ENCODE data around the gene C1QTNF2. TPM values are rescaled to one million over a fixed set of nuclear protein-coding genes. Genes with fewer than 3 reads are reported as not detected.

The C1QTNF2 gene
- total RNA-seq, 2 donors from 2014 or later: 0.26 TPM; not detected in 1

GRCh38 chr5:160375701-160376100 is 5.3 kb upstream of the C1QTNF2 start:
- DNase-seq (no peak), ATAC-seq (no peak)
- no peaks in the 10 kb centered on the region for H3K36me3 ChIP-seq (replicated peaks in 1 of 2; ENCODE audit: insufficient read depth in 1 of 2, low read depth in 2 of 2)
- H3K4me3 ChIP-seq: no peak overlapping the region
- intact Hi-C loops (cut with DNase I): no loop called here
- no peaks in the 10 kb centered on the region for H3K4me1 ChIP-seq
- TF ChIP-seq CTCF (IDR thresholded peaks at IDR 0.05) (no peak), POLR2A (IDR thresholded peaks at IDR 0.05) (no peak)
- 74 to 79% methylated on average over 2 of the region's 2 CpGs for WGBS, 2 donors
- H3K27me3 ChIP-seq: no peaks in the 10 kb centered on the region
- H3K9me3 ChIP-seq: no peaks in the 10 kb centered on the region
- no peak overlapping the region for H3K27ac ChIP-seq

GRCh38 chr5:160375166-160375565 is 4.7 kb upstream of the C1QTNF2 start:
- intact Hi-C loops (cut with DNase I): no loop called here
- DNase-seq (no peak), ATAC-seq (no peak)
- Histone ChIP-seq H3K9me3 (no peaks in the 10 kb centered on the region), H3K27me3 (no peaks in the 10 kb centered on the region), H3K4me1 (peaks cover 4% of the 10 kb centered on the region), H3K4me3 (no peak overlapping the region), H3K36me3 (replicated peaks in 1 of 2; ENCODE audit: insufficient read depth in 1 of 2, low read depth in 2 of 2) (no peaks in the 10 kb centered on the region), H3K27ac (no peak overlapping the region)
- TF ChIP-seq CTCF (IDR thresholded peaks at IDR 0.05): no peak
- TF ChIP-seq POLR2A (IDR thresholded peaks at IDR 0.05): no peak

GRCh38 chr5:160371294-160371693 is 868 bp upstream of the C1QTNF2 start:
- H3K36me3 ChIP-seq (replicated peaks in 1 of 2; ENCODE audit: insufficient read depth in 1 of 2, low read depth in 2 of 2): no peaks in the 10 kb centered on the region
- no peaks in the 10 kb centered on the region for H3K9me3 ChIP-seq
- H3K27ac ChIP-seq: no peak overlapping the region
- ATAC-seq (no peak), DNase-seq (no peak)
- peaks cover 8% of the 10 kb centered on the region for H3K4me1 ChIP-seq
- intact Hi-C loops (cut with DNase I): no loop called here
- no peaks in the 10 kb centered on the region for H3K27me3 ChIP-seq
- no peak for TF ChIP-seq CTCF (IDR thresholded peaks at IDR 0.05)
- no peak for TF ChIP-seq POLR2A (IDR thresholded peaks at IDR 0.05)
- H3K4me3 ChIP-seq: no peak overlapping the region

GRCh38 chr5:160370713-160371034 is 248 bp upstream of the C1QTNF2 start:
- no peaks in the 10 kb centered on the region for H3K27me3 ChIP-seq
- DNase-seq (no peak), ATAC-seq (no peak)
- intact Hi-C loops (cut with DNase I): no loop called here
- H3K36me3 ChIP-seq (replicated peaks in 1 of 2; ENCODE audit: insufficient read depth in 1 of 2, low read depth in 2 of 2): no peaks in the 10 kb centered on the region
- no peak for TF ChIP-seq CTCF (IDR thresholded peaks at IDR 0.05)
- no peak for TF ChIP-seq POLR2A (IDR thresholded peaks at IDR 0.05)
- H3K4me3 ChIP-seq: no peak overlapping the region
- no peak overlapping the region for H3K27ac ChIP-seq
- WGBS, 2 donors: 34 to 43% methylated on average over 12 of the region's 12 CpGs
- H3K4me1 ChIP-seq: peaks cover 8% of the 10 kb centered on the region
- no peaks in the 10 kb centered on the region for H3K9me3 ChIP-seq

GRCh38 chr5:160367885-160368284 is 2.5 kb downstream of the C1QTNF2 start:
- WGBS, 2 donors: 80 to 99% methylated on average over 2 to 3 of the region's 3 CpGs
- ATAC-seq: no peak

More at GRCh38 chr5:160367885-160368284, 2.5 kb downstream of the C1QTNF2 start:
- intact Hi-C loops (cut with DNase I): no loop called here
- H3K9me3 ChIP-seq: no peaks in the 10 kb centered on the region
- H3K4me1 ChIP-seq: peaks cover 8% of the 10 kb centered on the region
- no peak for DNase-seq
- H3K27ac ChIP-seq: no peak overlapping the region
- H3K36me3 ChIP-seq (replicated peaks in 1 of 2; ENCODE audit: insufficient read depth in 1 of 2, low read depth in 2 of 2): no peaks in the 10 kb centered on the region
- TF ChIP-seq POLR2A (IDR thresholded peaks at IDR 0.05) (no peak), CTCF (IDR thresholded peaks at IDR 0.05) (no peak)
- H3K4me3 ChIP-seq: no peak overlapping the region
- no peaks in the 10 kb centered on the region for H3K27me3 ChIP-seq
